Skin epidermis (tissue), 12 donors: ENCODE measurements around the gene MTG2.

Experiments used
- H3K27ac ChIP-seq, 21 experiments: fragments of 200-600 bp; sonication (generic) in 11 of 21; one replicate each; pipeline ENCODE4 v1.5.0; 2020; ENCODE audit warnings: mild to moderate bottlenecking in 3 of 21, inconsistent platforms in 2 of 21, moderate library complexity in 2 of 21
- H3K4me3 ChIP-seq, 7 experiments: fragments of 200-600 bp; sonication (generic) in 2 of 7; one replicate each; pipeline ENCODE4 v1.5.0; 2020; ENCODE audit warnings: inconsistent platforms in 2 of 7, mild to moderate bottlenecking in 2 of 7, moderate library complexity in 1 of 7

Gene MTG2

GRCh38 chr20:62239278-62239879, 56.6 kb downstream of the MTG2 start:
- H3K27ac ChIP-seq = peak overlapping the region; percentile 7 to 98 (median 95)
- H3K4me3 ChIP-seq = peak overlapping the region; percentile 78 to 96 (median 87)

GRCh38 chr20:62240020-62240685, 57.3 kb downstream of the MTG2 start:
- Histone ChIP-seq H3K27ac (peak overlapping the region in 17 of 21 experiments; percentile 0 to 98 (median 96)), H3K4me3 (peak overlapping the region in 4 of 7 experiments; percentile 84 to 96 (median 91))

- Histone ChIP-seq H3K27ac (peak overlapping the region in 15 of 21 experiments; percentile 4 to 97 (median 62)), H3K4me3 (no peak overlapping the region)
These were observed 58.7 kb downstream of the MTG2 start for GRCh38 chr20:62241506-62241905.

DNA sequence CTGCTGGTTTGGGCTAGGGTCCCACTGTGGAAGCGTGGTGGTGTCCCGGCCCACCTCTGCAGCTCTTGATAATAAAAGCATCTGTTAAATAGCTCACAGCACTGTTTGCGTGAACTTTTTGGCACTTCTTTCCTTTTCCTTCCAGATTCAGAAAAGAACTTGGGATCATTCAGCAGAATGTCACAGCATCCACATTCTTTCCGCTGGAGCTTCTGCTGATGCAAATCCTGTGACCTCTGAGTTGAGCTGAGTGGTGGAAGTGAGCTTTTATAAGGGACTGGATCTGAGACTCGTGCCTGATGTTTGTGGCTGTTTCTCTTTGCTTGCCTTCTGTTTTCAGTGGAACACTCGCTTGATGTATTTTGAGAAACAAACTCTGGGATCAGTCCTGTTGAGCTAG, 59.3 kb downstream of the MTG2 start:
- Histone ChIP-seq H3K4me3 (no peak overlapping the region), H3K27ac (peak overlapping the region in 18 of 21 experiments; percentile 4 to 97 (median 62))

- no peak overlapping the region for H3K4me3 ChIP-seq
- peak overlapping the region in 7 of 21 experiments; percentile 9 to 97 (median 67) for H3K27ac ChIP-seq
These were observed 60.3 kb downstream of the MTG2 start for GRCh38 chr20:62243106-62243505.

DNA sequence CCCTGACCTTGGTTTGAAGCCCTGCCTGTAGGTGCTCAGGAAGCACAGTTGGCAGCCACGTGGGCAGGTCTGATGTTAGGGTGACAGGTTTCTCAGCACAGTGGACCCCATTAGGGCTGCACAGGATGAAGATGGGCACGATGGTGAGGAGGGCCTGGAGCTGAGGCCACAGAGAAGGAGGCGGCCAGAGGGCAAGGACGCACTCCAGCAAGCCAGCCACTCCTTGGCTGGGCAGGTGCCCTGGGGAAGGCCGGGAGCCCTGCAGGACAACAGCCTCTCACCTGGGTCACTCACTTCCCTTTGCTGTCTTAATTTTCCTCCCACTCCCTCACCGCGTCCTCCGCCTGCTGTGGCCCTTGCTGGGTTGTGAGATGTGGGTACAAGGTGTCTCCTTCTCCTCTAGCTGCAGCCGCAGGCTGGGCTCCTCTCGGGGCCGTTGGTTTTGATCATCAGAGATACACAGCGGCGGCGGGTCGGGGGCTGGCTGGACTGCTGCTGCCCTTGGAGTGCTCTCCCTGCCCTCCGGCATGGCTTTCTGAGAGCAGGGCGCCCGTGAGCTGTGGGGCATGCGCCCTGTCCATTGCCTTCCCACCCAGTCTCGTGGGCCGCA, 61.2 kb downstream of the MTG2 start:
- Histone ChIP-seq H3K4me3 (no peak overlapping the region), H3K27ac (peak overlapping the region in 3 of 21 experiments; percentile 34 to 48 (median 45))

DNA sequence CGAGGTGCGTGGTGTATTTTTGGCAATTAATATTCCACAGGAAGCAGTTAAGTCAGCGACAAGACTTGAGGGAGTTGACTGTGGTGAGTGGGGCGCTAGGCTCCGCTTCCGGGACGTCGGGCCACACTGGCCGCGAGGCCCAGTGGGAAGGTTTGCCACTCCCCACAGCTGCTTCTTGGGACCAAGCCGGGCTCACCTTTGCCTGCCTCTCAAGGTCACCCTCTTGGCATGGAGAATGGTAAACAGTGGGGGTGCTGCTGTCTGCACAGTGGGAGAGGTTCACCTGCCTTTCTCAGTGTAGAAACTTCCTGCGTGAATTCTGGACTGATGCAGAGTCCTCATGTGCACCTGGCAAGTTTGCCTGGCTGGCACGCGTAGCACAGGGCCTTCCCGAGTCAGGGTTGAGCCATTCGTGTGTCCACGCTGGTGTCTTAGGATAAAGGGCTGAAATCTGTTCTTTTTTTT, 61.8 kb downstream of the MTG2 start:
- no peak overlapping the region for H3K4me3 ChIP-seq

DNA sequence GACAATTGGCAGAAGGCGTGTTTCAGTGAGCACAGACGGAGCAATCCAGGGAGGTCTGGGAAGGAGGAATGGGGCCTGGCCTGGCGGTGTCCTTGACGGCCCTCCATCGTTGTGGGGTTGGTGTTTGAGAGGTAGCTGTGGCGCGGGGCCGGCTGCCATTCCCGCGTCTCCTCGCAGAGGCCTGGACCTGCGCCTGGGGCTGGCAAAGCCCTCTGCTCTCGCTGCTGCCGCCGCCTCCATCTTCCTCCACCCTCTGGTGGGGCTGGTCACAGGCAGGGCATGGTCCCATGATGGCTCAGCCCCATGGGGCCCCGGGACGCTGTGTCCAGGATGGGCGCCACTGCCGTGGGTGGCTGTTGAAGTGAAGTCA, 63.1 kb downstream of the MTG2 start:
- peak overlapping the region in 2 of 21 experiments; percentile 1 to 10 for H3K27ac ChIP-seq
- H3K4me3 ChIP-seq = no peak overlapping the region

More for the DNA sequence above, 61.8 kb downstream of the MTG2 start:
- H3K27ac ChIP-seq = peak overlapping the region in 3 of 21 experiments; percentile 34 to 48 (median 45)

DNA sequence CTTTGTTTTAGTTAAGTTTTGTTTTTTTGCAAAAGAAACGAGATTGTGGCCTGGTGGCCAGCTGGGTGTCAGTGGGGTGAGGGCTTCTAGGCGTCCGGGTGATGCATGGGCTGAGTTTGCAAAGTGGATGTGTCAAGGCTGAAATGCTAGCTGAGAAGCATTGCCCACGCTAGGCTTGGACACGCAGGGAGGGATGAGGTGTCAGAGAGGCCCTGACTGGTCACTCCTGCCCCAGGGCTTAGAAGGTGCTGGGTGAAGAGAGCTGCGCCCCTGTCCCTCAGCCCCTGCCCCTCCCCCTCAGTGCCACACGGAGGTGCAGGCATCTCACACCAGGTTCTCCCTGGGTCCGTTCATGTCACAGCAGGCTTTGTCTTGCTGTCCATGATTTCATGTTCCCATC, 63.6 kb downstream of the MTG2 start:
- Histone ChIP-seq H3K27ac (no peak overlapping the region), H3K4me3 (no peak overlapping the region)

GRCh38 chr20:62246872-62247652, 64.2 kb downstream of the MTG2 start:
- H3K4me3 ChIP-seq = no peak overlapping the region
- no peak overlapping the region for H3K27ac ChIP-seq

DNA sequence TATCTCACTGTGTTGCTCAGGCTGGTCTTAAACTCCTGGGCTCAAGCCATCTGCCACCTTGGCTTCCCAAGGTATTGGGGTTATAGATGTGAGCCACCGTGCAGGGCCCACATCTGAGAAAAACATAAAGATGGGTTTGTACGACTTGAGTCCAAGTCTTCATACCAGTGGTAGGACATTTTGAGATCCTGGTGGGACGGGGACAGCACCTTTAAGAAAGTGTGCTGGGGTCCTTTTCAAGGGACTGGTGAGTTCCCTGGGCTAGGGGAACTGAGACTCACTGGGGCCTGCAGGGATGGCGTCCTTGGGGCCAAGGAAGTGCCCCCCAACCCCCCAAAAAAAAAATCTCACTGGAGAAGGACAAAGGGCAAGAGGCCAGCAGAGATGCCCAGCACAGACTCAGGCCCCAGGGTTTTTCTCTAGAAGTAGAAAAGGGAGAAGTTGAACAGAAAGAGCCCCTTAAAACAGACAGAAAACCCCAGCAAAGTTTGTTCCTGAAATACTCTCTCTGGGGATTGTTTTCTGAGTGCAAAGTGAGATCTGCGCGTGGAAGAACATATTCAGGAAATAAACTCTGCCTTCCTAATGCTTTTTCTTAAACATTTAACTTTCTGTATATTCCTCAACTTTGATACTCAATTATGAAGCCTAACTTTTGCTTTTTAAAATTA, 66.2 kb downstream of the MTG2 start:
- Histone ChIP-seq H3K4me3 (no peak overlapping the region), H3K27ac (no peak overlapping the region)

DNA sequence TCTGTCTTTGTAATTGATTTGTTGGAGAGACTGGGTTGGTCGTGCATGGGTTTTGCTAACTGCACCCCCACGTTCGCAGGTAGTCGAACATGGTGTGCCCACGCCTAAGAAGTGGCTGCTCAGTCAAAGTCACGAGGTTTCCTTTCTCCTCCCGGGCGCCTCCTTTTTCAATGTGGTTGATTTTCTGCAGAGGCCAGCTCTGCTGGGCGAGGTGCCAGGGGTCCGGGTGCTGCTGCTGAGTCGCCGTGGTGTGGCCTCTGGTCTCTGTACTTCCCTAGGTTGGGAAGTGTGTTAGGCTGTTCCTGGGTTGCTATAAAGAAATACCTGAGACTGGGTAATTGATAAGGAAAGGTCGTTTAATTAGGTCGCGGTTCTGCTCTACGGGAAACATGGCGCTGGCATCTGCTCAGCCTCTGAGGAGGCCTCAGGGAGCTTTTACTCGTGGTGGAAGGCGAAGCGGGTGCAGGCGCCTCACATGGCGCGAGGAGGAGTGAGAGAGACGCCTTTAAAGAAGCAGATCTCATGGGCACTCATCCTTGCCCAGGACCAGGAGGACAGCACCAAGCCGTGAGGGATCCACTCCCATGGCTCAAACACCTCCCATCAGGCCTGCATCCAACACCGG, 69.6 kb downstream of the MTG2 start:
- no peak overlapping the region for H3K4me3 ChIP-seq
- no peak overlapping the region for H3K27ac ChIP-seq
